AG09319 (cell line): ENCODE results near the gene GPR68.
"Not testable (repeated sequence)": the region's sequence is repeated elsewhere in the genome, so short reads cannot be mapped to it uniquely, and the experiment has no call there.

ENCODE experiments used
- DNase-seq: peaks from one replicate; pipeline ENCODE4 v3.0.0-alpha.2; 2010; ENCODE audit warnings: low read depth; ENCODE audit errors: extremely low read depth
- CTCF ChIP-seq: IDR thresholded peaks from 2 replicates; pipeline ENCODE4 v1.5.1; 2011; ENCODE audit warnings: low read depth, mild to moderate bottlenecking, inconsistent platforms, low read length, moderate library complexity

The GPR68 gene

DNA sequence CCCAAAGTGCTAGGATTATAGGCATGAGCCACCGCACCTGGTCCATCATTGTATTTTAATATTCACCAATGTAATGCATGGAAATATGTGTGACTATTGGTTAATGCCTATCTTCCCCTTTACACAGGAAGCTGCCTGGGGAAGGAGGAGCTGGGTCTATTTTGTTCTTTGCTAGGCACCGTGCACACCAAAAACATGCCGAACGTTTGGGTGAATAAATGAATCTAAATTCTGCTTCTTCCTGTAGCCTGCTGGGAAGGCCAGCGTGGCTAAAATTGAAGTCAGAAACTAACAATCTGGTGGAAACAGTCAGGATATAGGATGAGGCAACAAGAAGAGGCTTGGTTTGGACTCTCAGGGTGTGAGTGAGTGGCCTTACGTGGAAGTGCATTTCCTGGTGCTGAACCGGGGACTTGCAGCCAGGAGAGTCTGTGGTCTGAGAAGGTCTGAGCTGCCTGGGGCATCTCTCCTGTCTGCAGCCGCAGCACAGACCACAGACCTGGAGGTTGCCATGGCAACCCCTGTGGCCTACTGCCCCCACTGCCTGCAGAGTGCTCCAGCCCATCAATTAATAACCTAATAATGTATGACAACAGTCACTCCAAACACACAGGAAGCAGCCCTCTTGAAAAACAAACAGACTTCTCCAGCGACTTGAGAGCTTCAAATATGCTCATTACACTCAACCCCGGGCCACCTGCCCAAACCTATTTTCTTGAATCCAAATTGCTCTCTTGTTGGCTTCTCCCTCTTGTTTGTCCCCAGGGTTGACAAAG, 5.5 kb upstream of the GPR68 start:
- TF ChIP-seq CTCF, result no peak; the same call in 1 of the 2 replicates
- DNase-seq, result no peak

DNA sequence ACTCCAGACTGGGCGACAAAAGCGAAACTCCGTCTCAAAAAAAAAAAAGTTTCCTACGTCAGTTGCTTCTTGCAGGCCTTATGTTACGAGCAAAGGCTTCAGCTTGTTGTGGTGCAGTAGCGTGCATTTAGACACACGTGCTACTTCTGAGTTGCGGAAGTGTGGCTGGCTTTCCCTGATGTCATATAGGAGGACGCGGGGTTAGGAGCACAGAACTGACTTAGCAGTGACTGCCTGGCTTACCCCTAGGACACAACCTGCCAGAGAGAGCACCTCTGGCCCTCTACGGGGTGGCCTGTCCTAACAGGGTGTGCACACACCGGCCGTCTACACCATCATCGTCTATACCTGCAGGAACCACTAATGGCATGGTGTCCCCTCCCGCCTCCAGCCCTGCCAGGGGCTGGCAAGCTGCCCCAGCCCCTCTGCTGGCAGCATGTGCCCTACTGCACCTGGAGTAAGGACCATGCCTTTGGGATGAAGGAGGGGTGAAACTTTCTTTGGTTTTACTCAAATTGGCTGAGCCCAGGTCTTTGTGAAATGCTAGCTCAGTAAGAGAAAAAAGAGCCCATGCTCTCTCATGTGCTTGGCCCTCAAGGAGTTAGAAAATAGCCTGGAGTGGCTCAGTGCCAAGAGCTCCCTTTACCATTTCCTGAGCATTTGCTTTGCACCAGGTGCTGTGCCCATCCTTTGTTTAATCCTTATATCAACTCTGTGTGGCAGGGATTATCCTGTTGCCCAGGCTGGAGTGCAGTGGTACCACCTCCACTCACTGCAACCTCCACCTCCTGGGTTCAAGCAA, 1.7 kb upstream of the GPR68 start:
- no peak for DNase-seq
- TF ChIP-seq CTCF, result no peak

- not testable (repeated sequence) for DNase-seq
These were observed 1.1 kb upstream of the GPR68 start for GRCh38 chr14:91245616-91246015.

DNA sequence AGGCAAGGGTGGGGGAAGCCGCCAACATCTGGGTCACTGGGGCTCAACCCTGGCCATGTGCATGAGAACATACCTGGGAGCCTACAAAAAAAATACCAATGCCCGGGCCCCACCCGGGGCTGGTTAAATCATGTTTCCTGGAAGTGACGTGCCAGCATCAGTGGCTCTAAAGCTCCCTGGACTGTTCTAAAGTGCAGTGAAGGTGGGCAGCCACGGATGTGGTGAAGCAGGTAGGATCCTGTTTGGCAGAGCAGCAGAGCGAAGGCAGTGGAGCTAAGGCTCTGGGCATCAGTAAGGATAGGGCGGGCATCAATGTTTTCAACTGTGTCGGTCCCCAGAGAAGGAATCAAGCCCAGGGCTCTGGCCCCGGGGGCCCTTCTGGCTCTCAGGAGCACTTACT, 525 bp upstream of the GPR68 start:
- no peak for DNase-seq
- no peak for TF ChIP-seq CTCF

DNA sequence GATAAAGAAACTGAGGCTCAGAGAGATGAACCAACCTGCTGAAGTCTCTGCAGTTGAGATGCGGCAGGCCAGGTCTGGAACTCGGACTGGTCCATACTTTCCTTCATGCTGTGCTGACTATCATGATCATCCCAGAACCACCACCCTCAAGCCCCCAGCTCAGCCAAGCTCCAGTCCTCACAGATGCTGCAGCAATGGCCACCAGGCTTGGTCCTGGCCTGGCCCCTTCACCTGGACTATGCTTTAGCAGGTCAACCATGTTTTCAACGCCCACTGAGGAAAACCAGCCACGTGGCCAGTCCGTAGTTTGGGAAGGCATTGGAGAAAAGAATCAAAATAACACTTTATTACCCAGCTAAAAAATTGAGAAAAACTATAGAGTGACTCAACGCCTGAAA, 1.4 kb downstream of the GPR68 start:
- DNase-seq, result no peak
- TF ChIP-seq CTCF, result no peak

DNA sequence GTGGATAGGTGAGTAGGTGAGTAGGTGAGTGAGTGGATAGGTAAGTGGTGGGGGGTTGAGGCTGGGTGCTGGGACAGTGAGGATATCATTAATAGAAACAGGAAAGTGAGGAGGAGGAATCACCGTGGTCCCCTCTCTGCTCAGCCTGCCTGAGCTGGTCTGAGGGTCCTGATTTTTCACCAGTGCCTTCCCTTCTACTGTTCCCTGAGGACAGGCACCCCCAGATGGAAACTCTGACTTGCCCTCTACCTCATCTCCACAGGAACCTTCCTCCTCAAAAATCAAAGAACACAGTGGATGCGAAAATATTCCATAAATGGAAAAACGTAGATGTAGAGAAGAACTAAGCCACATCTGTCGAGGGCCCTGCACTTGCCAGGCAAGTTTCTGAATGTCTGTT, 1.9 kb downstream of the GPR68 start:
- TF ChIP-seq CTCF, result no peak
- DNase-seq, result no peak

GRCh38 chr14:91241863-91242262, 2.6 kb downstream of the GPR68 start:
- no peak for TF ChIP-seq CTCF
- no peak for DNase-seq
